ENCODE data around the gene SYNGR4.

SYNGR4 gene

GRCh38 chr19:48396824-48397176 lies 32.6 kb downstream of the SYNGR4 start:
- DNase-seq (ENCODE audit: low read depth) = no peak

- DNase-seq (ENCODE audit: low read depth) = no peak
Observed at GRCh38 chr19:48397263-48398101, 33.3 kb downstream of the SYNGR4 start.

GRCh38 chr19:48398102-48398374 lies 33.9 kb downstream of the SYNGR4 start:
- DNase-seq (ENCODE audit: low read depth) = no peak

- DNase-seq (ENCODE audit: low read depth) = no peak
Observed at GRCh38 chr19:48398375-48399235, 34.4 kb downstream of the SYNGR4 start.

GRCh38 chr19:48400018-48400742 lies 36.0 kb downstream of the SYNGR4 start:
- DNase-seq (ENCODE audit: low read depth) = no peak

- DNase-seq (ENCODE audit: low read depth) = no peak
Observed at GRCh38 chr19:48401287-48401686, 37.1 kb downstream of the SYNGR4 start.

GRCh38 chr19:48403606-48404005 lies 39.4 kb downstream of the SYNGR4 start:
- DNase-seq (ENCODE audit: low read depth) = no peak

GRCh38 chr19:48405010-48405659 lies 41.0 kb downstream of the SYNGR4 start:
- DNase-seq (ENCODE audit: low read depth) = no peak

- no peak for DNase-seq (ENCODE audit: low read depth)
Observed at GRCh38 chr19:48405850-48406249, 41.7 kb downstream of the SYNGR4 start.

- no peak for DNase-seq (ENCODE audit: low read depth)
Observed at GRCh38 chr19:48413879-48414587, 49.9 kb downstream of the SYNGR4 start.

- DNase-seq (ENCODE audit: low read depth) = no peak
Observed at GRCh38 chr19:48415395-48415794, 51.2 kb downstream of the SYNGR4 start.

- no peak for DNase-seq (ENCODE audit: low read depth)
Observed at GRCh38 chr19:48415806-48416221, 51.6 kb downstream of the SYNGR4 start.

GRCh38 chr19:48417421-48417820 lies 53.3 kb downstream of the SYNGR4 start:
- no peak for DNase-seq (ENCODE audit: low read depth)

- DNase-seq (ENCODE audit: low read depth) = no peak
Observed at GRCh38 chr19:48418317-48419064, 54.3 kb downstream of the SYNGR4 start.

GRCh38 chr19:48419158-48419920 lies 55.2 kb downstream of the SYNGR4 start:
- no peak for DNase-seq (ENCODE audit: low read depth)

- DNase-seq (ENCODE audit: low read depth) = no peak
Observed at GRCh38 chr19:48421548-48421947, 57.4 kb downstream of the SYNGR4 start.

GRCh38 chr19:48424694-48425219 lies 60.6 kb downstream of the SYNGR4 start:
- peak; percentile 43 for DNase-seq (ENCODE audit: low read depth)
